GM18861 (cell line): ENCODE results near the gene CCBE1.

Source experiments
- ATAC-seq: cut with Tn5 transposase; IDR thresholded peaks from one replicate; pipeline ENCODE4 v1.9.1; 2021; ENCODE audit not compliant: unreplicated experiment

CCBE1 gene

GRCh38 chr18:59420244-59420643 is 277.0 kb downstream of the CCBE1 start:
- no peak for ATAC-seq

GRCh38 chr18:59419386-59419785 is 277.8 kb downstream of the CCBE1 start:
- ATAC-seq, result no peak

GRCh38 chr18:59416818-59417217 is 280.4 kb downstream of the CCBE1 start:
- no peak for ATAC-seq

GRCh38 chr18:59414111-59414653 is 283.0 kb downstream of the CCBE1 start:
- ATAC-seq, result no peak

GRCh38 chr18:59402432-59403090 is 294.7 kb downstream of the CCBE1 start:
- peak; percentile 97 for ATAC-seq

GRCh38 chr18:59400407-59400806 is 296.8 kb downstream of the CCBE1 start:
- ATAC-seq, result no peak

- no peak for ATAC-seq
These were observed 301.7 kb downstream of the CCBE1 start for GRCh38 chr18:59395226-59396175.

- no peak for ATAC-seq
These were observed 303.8 kb downstream of the CCBE1 start for GRCh38 chr18:59393381-59393780.

- ATAC-seq, result no peak
These were observed 308.4 kb downstream of the CCBE1 start for GRCh38 chr18:59388817-59389216.

GRCh38 chr18:59387687-59388565 is 309.3 kb downstream of the CCBE1 start:
- ATAC-seq, result no peak

- no peak for ATAC-seq
These were observed 310.1 kb downstream of the CCBE1 start for GRCh38 chr18:59386909-59387686.

- ATAC-seq, result no peak
These were observed 312.0 kb downstream of the CCBE1 start for GRCh38 chr18:59385191-59385590.

GRCh38 chr18:59383851-59384250 is 313.4 kb downstream of the CCBE1 start:
- no peak for ATAC-seq

- no peak for ATAC-seq
These were observed 314.8 kb downstream of the CCBE1 start for GRCh38 chr18:59382383-59382782.

- ATAC-seq, result no peak
These were observed 315.3 kb downstream of the CCBE1 start for GRCh38 chr18:59381949-59382348.
